K562 (cell line): ENCODE results near the gene MRPS15. TPM values are rescaled to one million over a fixed set of nuclear protein-coding genes. Genes with fewer than 3 reads are reported as not detected.
A peak's percentile ranks its signal among the peaks of the same experiment; 100 is the strongest.

Experiments
- L3MBTL2 ChIP-seq: fragments of 450-650 bp; IDR thresholded peaks from 2 replicates; pipeline ENCODE4 v1.6.1; 2016; ENCODE audit warnings: mild to moderate bottlenecking, moderate library complexity
- NRF1 ChIP-seq, 2 experiments: fragments of 450-650 bp; IDR thresholded peaks in 1 of 2; conservative IDR thresholded peaks in 1 of 2; 2 replicates each; pipeline ENCODE4 v1.6.1; 2014; ENCODE audit warnings: mild to moderate bottlenecking in 2 of 2
- OTX1 ChIP-seq: fragments of 450-650 bp; formaldehyde crosslinking; IDR thresholded peaks from 2 replicates; pipeline ENCODE4 v1.4.0; 2022; ENCODE audit warnings: mild to moderate bottlenecking
- RBM25 ChIP-seq: fragments of 200-400 bp; formaldehyde crosslinking; IDR thresholded peaks from 2 replicates; pipeline ENCODE4 v1.6.1; 2018; ENCODE audit warnings: low read length, low read depth, moderate library complexity; ENCODE audit not compliant: severe bottlenecking
- SMAD4 ChIP-seq: fragments of 250-450 bp; sonication (Bioruptor Pico); conservative IDR thresholded peaks from 2 replicates; pipeline ENCODE4 v1.8.0; 2021; ENCODE audit warnings: inconsistent platforms, mild to moderate bottlenecking, moderate library complexity
- SMARCA4 ChIP-seq: fragments of 450-650 bp; IDR thresholded peaks from 2 replicates; pipeline ENCODE4 v1.6.1; 2016
- TCF7 ChIP-seq: sonication (generic); IDR thresholded peaks from 2 replicates; pipeline ENCODE4 v1.6.1; 2016; ENCODE audit warnings: antibody characterized with exemption, borderline replicate concordance
- TEAD1 ChIP-seq, 2 experiments: fragments of 450-650 bp in 1 of 2; sonication (generic) in 1 of 2; formaldehyde crosslinking; IDR thresholded peaks; 2 replicates each; pipeline versions ENCODE4 v1.4.0 to v1.8.0; 2020 to 2022; ENCODE audit warnings: mild to moderate bottlenecking in 2 of 2, missing genetic modification reagents in 1 of 2
- ZFX ChIP-seq: sonication (generic); formaldehyde crosslinking; IDR thresholded peaks from 2 replicates; pipeline ENCODE4 v1.8.0; 2022; ENCODE audit warnings: mild to moderate bottlenecking, missing genetic modification reagents, moderate library complexity
- ZNF174 ChIP-seq: fragments of 250-450 bp; sonication (Bioruptor Pico); IDR thresholded peaks from 2 replicates; pipeline ENCODE4 v1.4.0; 2020; ENCODE audit warnings: mild to moderate bottlenecking
- polyA plus RNA-seq, 8 experiments: library from polyadenylated mRNA; depleted of rRNA in 4 of 8; stranded (reverse) in 5 of 8; unstranded in 3 of 8; fragments of >200 nt; fragmentation: Nextera tagmentation in 2 of 8; fragmentation: Illumina TruSeq in 1 of 8; extraction: Ambion mirVana in 2 of 8; extraction: Trizol in 1 of 8; gene quantifications; 2 replicates each; pipeline versions ENCODE4 v1.2.1 to v1.2.3, GENCODE V29; 2011 to 2014; ENCODE audit warnings: inconsistent platforms in 1 of 8, missing spikeins in 1 of 8
- total RNA-seq, 7 experiments: library from RNA; depleted of rRNA in 6 of 7; stranded (reverse); fragments of >200 nt in 6 of 7; fragmentation: Illumina TruSeq in 2 of 7; extraction: Trizol in 2 of 7; gene quantifications; 2 replicates each; pipeline versions ENCODE4 v1.2.1 to v1.2.3, GENCODE V29; 2011 to 2021; ENCODE audit warnings: low replicate concordance in 1 of 7
- TF ChIP-seq, protein P1 (sequence below): fragments of 200-800 bp; sonication (Bioruptor generic); IDR thresholded peaks from 2 replicates; pipeline ENCODE4 v1.6.1; 2017; ENCODE audit warnings: missing genetic modification characterization, missing compliant biosample characterization
- TF ChIP-seq, protein P2 (sequence below): fragments of 250-450 bp; sonication (Bioruptor Pico); IDR thresholded peaks from 2 replicates; pipeline ENCODE4 v1.9.0; 2021; ENCODE audit warnings: mild to moderate bottlenecking
- TF ChIP-seq, protein P3 (sequence below): fragments of 450-650 bp; IDR thresholded peaks from 2 replicates; pipeline ENCODE4 v1.6.1; 2016; ENCODE audit warnings: mild to moderate bottlenecking, moderate library complexity

Gene MRPS15
- total and polyA plus RNA-seq, 9 of the 15 experiments (the other 6 are each of a cell fraction or from before 2014, with no cell fraction given), result 62.9 to 286 (median 149) TPM

DNA sequence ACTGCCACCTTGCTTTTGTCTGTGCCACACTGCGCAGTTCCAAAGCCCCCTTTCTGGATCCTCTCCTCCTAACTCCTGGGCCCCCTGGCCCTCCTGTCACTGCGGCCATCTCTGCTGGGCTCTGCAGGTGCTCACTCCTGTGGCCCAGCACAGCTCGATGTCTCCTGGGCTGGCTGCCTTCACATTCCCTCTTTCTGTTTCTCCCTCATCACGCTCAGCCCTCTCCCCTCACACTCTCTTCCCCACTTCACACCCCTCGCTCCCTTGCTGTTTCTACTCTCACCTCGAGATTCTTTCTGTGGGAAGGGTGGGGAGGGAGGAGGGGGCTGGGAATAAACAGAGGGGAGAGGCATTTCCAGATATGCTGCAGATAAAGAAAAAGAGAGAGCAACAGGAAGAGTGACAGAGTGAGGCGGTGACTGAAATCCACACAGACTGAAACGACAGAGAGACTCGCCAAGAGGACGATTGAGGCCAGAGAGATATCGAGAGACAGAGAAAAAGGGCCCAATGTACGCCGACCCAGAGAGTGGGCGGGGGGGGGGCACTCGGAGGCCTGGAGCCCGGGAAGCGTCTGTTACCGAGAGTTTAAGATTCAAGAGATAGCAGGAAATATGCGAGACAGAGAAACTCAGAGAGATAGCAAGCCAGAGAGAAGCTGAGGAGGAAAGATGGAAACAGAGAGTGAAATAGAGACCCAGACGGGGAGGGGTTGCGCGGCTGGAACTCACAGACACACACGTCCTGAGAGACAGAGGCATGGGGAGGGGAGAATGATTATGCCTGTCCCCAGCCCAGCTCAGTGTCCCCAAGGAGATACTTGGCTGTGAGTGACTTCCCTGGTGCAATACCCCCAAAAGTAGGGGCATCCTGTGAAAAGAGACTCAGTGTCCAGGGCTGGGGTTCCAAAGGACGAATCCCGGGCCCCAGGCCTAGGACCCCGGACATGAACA, 17.9 kb upstream of the MRPS15 start (continued):
- TF ChIP-seq L3MBTL2, result peak; percentile 66
- TF ChIP-seq ZFX (CRISPR knock-in tag), result peak; percentile 41; the same call in 1 of the 2 replicates
- TF ChIP-seq OTX1, result peak; percentile 10; the same call in 1 of the 2 replicates
- TF ChIP-seq RBM25, result no peak
- no peak for TF ChIP-seq TCF7
- peak; percentile 43; the same call in 1 of the 2 replicates for TF ChIP-seq SMAD4 (CRISPR knock-in tag)
- TF ChIP-seq, protein P1, sequence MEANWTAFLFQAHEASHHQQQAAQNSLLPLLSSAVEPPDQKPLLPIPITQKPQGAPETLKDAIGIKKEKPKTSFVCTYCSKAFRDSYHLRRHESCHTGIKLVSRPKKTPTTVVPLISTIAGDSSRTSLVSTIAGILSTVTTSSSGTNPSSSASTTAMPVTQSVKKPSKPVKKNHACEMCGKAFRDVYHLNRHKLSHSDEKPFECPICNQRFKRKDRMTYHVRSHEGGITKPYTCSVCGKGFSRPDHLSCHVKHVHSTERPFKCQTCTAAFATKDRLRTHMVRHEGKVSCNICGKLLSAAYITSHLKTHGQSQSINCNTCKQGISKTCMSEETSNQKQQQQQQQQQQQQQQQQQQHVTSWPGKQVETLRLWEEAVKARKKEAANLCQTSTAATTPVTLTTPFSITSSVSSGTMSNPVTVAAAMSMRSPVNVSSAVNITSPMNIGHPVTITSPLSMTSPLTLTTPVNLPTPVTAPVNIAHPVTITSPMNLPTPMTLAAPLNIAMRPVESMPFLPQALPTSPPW, result peak; percentile 82
- no peak for TF ChIP-seq ZNF174
- peak; percentile 62; the same call in 1 of the 2 replicates for TF ChIP-seq SMARCA4
- TF ChIP-seq NRF1 (conservative IDR thresholded peaks at IDR 0.05 in 1 of 2, IDR thresholded peaks at IDR 0.05 in 1 of 2), result 0 out of 4 replicates have a peak, but pooled peaks of 1 of the 2 experiments have one; percentile 16
- 0 out of 4 replicates have a peak, but pooled peaks of 1 of the 2 experiments have one; percentile 9 for TF ChIP-seq TEAD1 (CRISPR knock-in tag; IDR thresholded peaks at IDR 0.05)
- TF ChIP-seq, protein P2, sequence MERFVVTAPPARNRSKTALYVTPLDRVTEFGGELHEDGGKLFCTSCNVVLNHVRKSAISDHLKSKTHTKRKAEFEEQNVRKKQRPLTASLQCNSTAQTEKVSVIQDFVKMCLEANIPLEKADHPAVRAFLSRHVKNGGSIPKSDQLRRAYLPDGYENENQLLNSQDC, result no peak
- TF ChIP-seq, protein P3, sequence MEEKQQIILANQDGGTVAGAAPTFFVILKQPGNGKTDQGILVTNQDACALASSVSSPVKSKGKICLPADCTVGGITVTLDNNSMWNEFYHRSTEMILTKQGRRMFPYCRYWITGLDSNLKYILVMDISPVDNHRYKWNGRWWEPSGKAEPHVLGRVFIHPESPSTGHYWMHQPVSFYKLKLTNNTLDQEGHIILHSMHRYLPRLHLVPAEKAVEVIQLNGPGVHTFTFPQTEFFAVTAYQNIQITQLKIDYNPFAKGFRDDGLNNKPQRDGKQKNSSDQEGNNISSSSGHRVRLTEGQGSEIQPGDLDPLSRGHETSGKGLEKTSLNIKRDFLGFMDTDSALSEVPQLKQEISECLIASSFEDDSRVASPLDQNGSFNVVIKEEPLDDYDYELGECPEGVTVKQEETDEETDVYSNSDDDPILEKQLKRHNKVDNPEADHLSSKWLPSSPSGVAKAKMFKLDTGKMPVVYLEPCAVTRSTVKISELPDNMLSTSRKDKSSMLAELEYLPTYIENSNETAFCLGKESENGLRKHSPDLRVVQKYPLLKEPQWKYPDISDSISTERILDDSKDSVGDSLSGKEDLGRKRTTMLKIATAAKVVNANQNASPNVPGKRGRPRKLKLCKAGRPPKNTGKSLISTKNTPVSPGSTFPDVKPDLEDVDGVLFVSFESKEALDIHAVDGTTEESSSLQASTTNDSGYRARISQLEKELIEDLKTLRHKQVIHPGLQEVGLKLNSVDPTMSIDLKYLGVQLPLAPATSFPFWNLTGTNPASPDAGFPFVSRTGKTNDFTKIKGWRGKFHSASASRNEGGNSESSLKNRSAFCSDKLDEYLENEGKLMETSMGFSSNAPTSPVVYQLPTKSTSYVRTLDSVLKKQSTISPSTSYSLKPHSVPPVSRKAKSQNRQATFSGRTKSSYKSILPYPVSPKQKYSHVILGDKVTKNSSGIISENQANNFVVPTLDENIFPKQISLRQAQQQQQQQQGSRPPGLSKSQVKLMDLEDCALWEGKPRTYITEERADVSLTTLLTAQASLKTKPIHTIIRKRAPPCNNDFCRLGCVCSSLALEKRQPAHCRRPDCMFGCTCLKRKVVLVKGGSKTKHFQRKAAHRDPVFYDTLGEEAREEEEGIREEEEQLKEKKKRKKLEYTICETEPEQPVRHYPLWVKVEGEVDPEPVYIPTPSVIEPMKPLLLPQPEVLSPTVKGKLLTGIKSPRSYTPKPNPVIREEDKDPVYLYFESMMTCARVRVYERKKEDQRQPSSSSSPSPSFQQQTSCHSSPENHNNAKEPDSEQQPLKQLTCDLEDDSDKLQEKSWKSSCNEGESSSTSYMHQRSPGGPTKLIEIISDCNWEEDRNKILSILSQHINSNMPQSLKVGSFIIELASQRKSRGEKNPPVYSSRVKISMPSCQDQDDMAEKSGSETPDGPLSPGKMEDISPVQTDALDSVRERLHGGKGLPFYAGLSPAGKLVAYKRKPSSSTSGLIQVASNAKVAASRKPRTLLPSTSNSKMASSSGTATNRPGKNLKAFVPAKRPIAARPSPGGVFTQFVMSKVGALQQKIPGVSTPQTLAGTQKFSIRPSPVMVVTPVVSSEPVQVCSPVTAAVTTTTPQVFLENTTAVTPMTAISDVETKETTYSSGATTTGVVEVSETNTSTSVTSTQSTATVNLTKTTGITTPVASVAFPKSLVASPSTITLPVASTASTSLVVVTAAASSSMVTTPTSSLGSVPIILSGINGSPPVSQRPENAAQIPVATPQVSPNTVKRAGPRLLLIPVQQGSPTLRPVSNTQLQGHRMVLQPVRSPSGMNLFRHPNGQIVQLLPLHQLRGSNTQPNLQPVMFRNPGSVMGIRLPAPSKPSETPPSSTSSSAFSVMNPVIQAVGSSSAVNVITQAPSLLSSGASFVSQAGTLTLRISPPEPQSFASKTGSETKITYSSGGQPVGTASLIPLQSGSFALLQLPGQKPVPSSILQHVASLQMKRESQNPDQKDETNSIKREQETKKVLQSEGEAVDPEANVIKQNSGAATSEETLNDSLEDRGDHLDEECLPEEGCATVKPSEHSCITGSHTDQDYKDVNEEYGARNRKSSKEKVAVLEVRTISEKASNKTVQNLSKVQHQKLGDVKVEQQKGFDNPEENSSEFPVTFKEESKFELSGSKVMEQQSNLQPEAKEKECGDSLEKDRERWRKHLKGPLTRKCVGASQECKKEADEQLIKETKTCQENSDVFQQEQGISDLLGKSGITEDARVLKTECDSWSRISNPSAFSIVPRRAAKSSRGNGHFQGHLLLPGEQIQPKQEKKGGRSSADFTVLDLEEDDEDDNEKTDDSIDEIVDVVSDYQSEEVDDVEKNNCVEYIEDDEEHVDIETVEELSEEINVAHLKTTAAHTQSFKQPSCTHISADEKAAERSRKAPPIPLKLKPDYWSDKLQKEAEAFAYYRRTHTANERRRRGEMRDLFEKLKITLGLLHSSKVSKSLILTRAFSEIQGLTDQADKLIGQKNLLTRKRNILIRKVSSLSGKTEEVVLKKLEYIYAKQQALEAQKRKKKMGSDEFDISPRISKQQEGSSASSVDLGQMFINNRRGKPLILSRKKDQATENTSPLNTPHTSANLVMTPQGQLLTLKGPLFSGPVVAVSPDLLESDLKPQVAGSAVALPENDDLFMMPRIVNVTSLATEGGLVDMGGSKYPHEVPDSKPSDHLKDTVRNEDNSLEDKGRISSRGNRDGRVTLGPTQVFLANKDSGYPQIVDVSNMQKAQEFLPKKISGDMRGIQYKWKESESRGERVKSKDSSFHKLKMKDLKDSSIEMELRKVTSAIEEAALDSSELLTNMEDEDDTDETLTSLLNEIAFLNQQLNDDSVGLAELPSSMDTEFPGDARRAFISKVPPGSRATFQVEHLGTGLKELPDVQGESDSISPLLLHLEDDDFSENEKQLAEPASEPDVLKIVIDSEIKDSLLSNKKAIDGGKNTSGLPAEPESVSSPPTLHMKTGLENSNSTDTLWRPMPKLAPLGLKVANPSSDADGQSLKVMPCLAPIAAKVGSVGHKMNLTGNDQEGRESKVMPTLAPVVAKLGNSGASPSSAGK, result peak; percentile 31; the same call in 1 of the 2 replicates
